ENCODE data around the gene PCDHA3.
"Not testable (repeated sequence)": the region's sequence is repeated elsewhere in the genome, so short reads cannot be mapped to it uniquely, and the experiment has no call there.

The PCDHA3 gene

GRCh38 chr5:140800816-140801493 lies at the start of gene PCDHA3:
PCDHA3 (plus strand) TSS chr5:140801057.
- no peak for TF ChIP-seq CTCF (IDR thresholded peaks at IDR 0.05; ENCODE audit: low read depth, low read length, missing control alignments)
- peak; percentile 2 for DNase-seq (ENCODE audit: extremely low read depth, low read depth)
- H3K4me3 ChIP-seq (replicated peaks; ENCODE audit: low read depth, low read length) = no peak within 1 kb of the TSS

GRCh38 chr5:140753561-140753960 lies 47.3 kb upstream of the PCDHA3 start:
- DNase-seq (ENCODE audit: extremely low read depth, low read depth) = no peak
- TF ChIP-seq CTCF (IDR thresholded peaks at IDR 0.05; ENCODE audit: low read depth, low read length, missing control alignments) = no peak
- no peak overlapping the region for H3K4me3 ChIP-seq (replicated peaks; ENCODE audit: low read depth, low read length)

GRCh38 chr5:140764177-140764973 lies 36.5 kb upstream of the PCDHA3 start:
- no peak for TF ChIP-seq CTCF (IDR thresholded peaks at IDR 0.05; ENCODE audit: low read depth, low read length, missing control alignments)
- no peak for DNase-seq (ENCODE audit: extremely low read depth, low read depth)
- no peak overlapping the region for H3K4me3 ChIP-seq (replicated peaks; ENCODE audit: low read depth, low read length)

GRCh38 chr5:140767444-140767843 lies 33.4 kb upstream of the PCDHA3 start:
- DNase-seq (ENCODE audit: extremely low read depth, low read depth) = no peak
- H3K4me3 ChIP-seq (replicated peaks; ENCODE audit: low read depth, low read length) = no peak overlapping the region
- no peak for TF ChIP-seq CTCF (IDR thresholded peaks at IDR 0.05; ENCODE audit: low read depth, low read length, missing control alignments)

GRCh38 chr5:140780512-140780911 lies 20.3 kb upstream of the PCDHA3 start:
- DNase-seq (ENCODE audit: extremely low read depth, low read depth) = no peak
- no peak for TF ChIP-seq CTCF (IDR thresholded peaks at IDR 0.05; ENCODE audit: low read depth, low read length, missing control alignments)
- no peak overlapping the region for H3K4me3 ChIP-seq (replicated peaks; ENCODE audit: low read depth, low read length)

- no peak within 1 kb of the TSS for H3K4me3 ChIP-seq (replicated peaks; ENCODE audit: low read depth, low read length)
- TF ChIP-seq CTCF (IDR thresholded peaks at IDR 0.05; ENCODE audit: low read depth, low read length, missing control alignments) = peak; percentile 4
- DNase-seq (ENCODE audit: extremely low read depth, low read depth) = no peak
Measured at GRCh38 chr5:140785905-140786686, 14.8 kb upstream of the PCDHA3 start, which contains the start of gene PCDHA1. PCDHA1 (plus strand) TSS chr5:140786140.

- H3K4me3 ChIP-seq (replicated peaks; ENCODE audit: low read depth, low read length); DNase-seq (ENCODE audit: extremely low read depth, low read depth): not testable (repeated sequence)
Measured at GRCh38 chr5:140787422-140787821, 13.4 kb upstream of the PCDHA3 start.

GRCh38 chr5:140787849-140788504 lies 12.9 kb upstream of the PCDHA3 start:
- DNase-seq (ENCODE audit: extremely low read depth, low read depth); H3K4me3 ChIP-seq (replicated peaks; ENCODE audit: low read depth, low read length): not testable (repeated sequence)
